ENCODE data around the gene TXNDC5.

- TF ChIP-seq, protein P1, sequence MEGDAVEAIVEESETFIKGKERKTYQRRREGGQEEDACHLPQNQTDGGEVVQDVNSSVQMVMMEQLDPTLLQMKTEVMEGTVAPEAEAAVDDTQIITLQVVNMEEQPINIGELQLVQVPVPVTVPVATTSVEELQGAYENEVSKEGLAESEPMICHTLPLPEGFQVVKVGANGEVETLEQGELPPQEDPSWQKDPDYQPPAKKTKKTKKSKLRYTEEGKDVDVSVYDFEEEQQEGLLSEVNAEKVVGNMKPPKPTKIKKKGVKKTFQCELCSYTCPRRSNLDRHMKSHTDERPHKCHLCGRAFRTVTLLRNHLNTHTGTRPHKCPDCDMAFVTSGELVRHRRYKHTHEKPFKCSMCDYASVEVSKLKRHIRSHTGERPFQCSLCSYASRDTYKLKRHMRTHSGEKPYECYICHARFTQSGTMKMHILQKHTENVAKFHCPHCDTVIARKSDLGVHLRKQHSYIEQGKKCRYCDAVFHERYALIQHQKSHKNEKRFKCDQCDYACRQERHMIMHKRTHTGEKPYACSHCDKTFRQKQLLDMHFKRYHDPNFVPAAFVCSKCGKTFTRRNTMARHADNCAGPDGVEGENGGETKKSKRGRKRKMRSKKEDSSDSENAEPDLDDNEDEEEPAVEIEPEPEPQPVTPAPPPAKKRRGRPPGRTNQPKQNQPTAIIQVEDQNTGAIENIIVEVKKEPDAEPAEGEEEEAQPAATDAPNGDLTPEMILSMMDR (IDR thresholded peaks at IDR 0.05; ENCODE audit: low read length) = no peak
- TF ChIP-seq EZH2 (optimal IDR thresholded peaks at IDR 0.05; ENCODE audit: low read depth, low read length) (no peak), EZH2phosphoT487 (IDR thresholded peaks at IDR 0.05; ENCODE audit: low read length) (no peak)
These were observed 27.2 kb downstream of the TXNDC5 start for GRCh38 chr6:7883381-7883780.

Measured in MM.1S (cell line).